Body of pancreas (tissue), 4 donors: ENCODE results near the gene ADAMTSL2. TPM values are rescaled to one million over a fixed set of nuclear protein-coding genes. Genes with fewer than 3 reads are reported as not detected.

Source experiments
- ATAC-seq: fragments of 150-250 bp; one replicate; pipeline ENCODE4 v1.9.1; 2016
- DNase-seq, 4 donors: peaks; one replicate each; pipeline ENCODE4 v3.0.0-alpha.2; 2019
- H3K27ac ChIP-seq, 4 donors: fragments of 200-600 bp; sonication (generic); 1 replicate in 3 of 4; 2 replicates in 1 of 4; pipeline versions ENCODE4 v1.5.1 to v1.6.1; 2016 to 2019; ENCODE audit warnings: mild to moderate bottlenecking in 1 of 4, mixed read lengths in 1 of 4, moderate library complexity in 1 of 4
- H3K27me3 ChIP-seq, 2 donors: fragments of 200-600 bp; sonication (generic); one replicate each; pipeline ENCODE4 v1.6.0; 2016; ENCODE audit warnings: mild to moderate bottlenecking in 1 of 2
- H3K36me3 ChIP-seq, 2 donors: fragments of 200-600 bp; sonication (generic); replicated peaks in 1 of 2; 2 replicates each; pipeline ENCODE4 v1.5.1; 2016; ENCODE audit warnings: low read depth in 2 of 2; ENCODE audit not compliant: insufficient read depth in 1 of 2
- H3K4me1 ChIP-seq: fragments of 200-600 bp; sonication (generic); one replicate; pipeline ENCODE4 v1.6.0; 2016
- H3K4me3 ChIP-seq, 2 donors: fragments of 200-600 bp; sonication (generic); 1 replicate in 1 of 2; 2 replicates in 1 of 2; pipeline ENCODE4 v1.5.1; 2016 to 2019
- H3K9me3 ChIP-seq, 3 donors: fragments of 200-600 bp; sonication (generic); 1 replicate in 2 of 3; 2 replicates in 1 of 3; pipeline ENCODE4 v1.5.1; 2016
- POLR2A ChIP-seq, 3 donors: fragments of 450-650 bp; IDR thresholded peaks; one replicate each; pipeline ENCODE4 v1.6.1; 2016; ENCODE audit warnings: antibody characterized with exemption in 3 of 3, mild to moderate bottlenecking in 2 of 3
- WGBS, 2 donors: methylation state at CpG; one replicate each; pipeline ENCODE4 v1.1.5; 2017; 5-methylcytosine and 5-hydroxymethylcytosine counted together
- intact Hi-C: fragments of 100-400 bp; cut with DNase I; formaldehyde crosslinking; loops from one replicate; pipeline ENCODE4 v1.15.1; 2023
- total RNA-seq, 2 donors: library from RNA; depleted of rRNA; stranded (reverse); fragments of >200 nt; gene quantifications; one replicate each; pipeline ENCODE4 v1.1.0, GENCODE V29; 2016
- TF ChIP-seq, protein P1 (sequence below), 7 experiments: fragments of 450-650 bp in 4 of 7; fragments of 200-600 bp in 3 of 7; sonication (generic) in 3 of 7; IDR thresholded peaks; one replicate each; pipeline ENCODE4 v1.5.1; 2016 to 2019; ENCODE audit warnings: antibody characterized with exemption in 7 of 7

Gene ADAMTSL2
- total RNA-seq, 2 donors from 2014 or later, result 4.2 to 21.8 TPM

DNA sequence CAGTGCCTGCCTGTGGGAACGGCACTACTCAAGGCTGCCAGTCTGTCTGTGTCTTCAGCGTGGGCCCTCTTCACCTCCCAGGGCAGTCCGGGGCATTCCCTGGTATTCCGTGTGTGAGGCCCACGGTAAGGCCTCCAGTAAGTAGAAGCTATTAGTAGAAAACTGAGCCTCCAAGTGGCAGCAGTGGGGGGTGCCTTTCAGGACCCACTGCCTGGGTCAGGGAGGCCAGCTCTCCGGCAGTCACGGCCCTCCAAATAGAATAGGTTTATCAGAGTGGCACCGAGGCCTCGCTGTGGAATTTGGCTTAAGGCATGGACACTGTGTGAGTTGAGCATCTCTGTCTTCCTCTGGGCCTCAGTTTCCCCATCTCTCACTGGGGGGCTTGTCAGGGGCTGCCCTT, 23.1 kb downstream of the ADAMTSL2 start:
- DNase-seq (no peak), ATAC-seq (no peak)
- Histone ChIP-seq H3K27me3 (no peaks in the 10 kb centered on the region), H3K36me3 (no peaks in the 10 kb centered on the region), H3K27ac (peak overlapping the region in 1 of 4 donors; percentile 57), H3K9me3 (no peaks in the 10 kb centered on the region), H3K4me3 (no peak overlapping the region), H3K4me1 (peaks cover 9% of the 10 kb centered on the region)
- 83 to 98% methylated on average over 1 to 9 of the region's 9 CpGs for WGBS, 2 donors
- intact Hi-C loops, result no loop called here
- TF ChIP-seq POLR2A (IDR thresholded peaks at IDR 0.05), result no peak
- TF ChIP-seq, protein P1, sequence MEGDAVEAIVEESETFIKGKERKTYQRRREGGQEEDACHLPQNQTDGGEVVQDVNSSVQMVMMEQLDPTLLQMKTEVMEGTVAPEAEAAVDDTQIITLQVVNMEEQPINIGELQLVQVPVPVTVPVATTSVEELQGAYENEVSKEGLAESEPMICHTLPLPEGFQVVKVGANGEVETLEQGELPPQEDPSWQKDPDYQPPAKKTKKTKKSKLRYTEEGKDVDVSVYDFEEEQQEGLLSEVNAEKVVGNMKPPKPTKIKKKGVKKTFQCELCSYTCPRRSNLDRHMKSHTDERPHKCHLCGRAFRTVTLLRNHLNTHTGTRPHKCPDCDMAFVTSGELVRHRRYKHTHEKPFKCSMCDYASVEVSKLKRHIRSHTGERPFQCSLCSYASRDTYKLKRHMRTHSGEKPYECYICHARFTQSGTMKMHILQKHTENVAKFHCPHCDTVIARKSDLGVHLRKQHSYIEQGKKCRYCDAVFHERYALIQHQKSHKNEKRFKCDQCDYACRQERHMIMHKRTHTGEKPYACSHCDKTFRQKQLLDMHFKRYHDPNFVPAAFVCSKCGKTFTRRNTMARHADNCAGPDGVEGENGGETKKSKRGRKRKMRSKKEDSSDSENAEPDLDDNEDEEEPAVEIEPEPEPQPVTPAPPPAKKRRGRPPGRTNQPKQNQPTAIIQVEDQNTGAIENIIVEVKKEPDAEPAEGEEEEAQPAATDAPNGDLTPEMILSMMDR (IDR thresholded peaks at IDR 0.05), result no peak

DNA sequence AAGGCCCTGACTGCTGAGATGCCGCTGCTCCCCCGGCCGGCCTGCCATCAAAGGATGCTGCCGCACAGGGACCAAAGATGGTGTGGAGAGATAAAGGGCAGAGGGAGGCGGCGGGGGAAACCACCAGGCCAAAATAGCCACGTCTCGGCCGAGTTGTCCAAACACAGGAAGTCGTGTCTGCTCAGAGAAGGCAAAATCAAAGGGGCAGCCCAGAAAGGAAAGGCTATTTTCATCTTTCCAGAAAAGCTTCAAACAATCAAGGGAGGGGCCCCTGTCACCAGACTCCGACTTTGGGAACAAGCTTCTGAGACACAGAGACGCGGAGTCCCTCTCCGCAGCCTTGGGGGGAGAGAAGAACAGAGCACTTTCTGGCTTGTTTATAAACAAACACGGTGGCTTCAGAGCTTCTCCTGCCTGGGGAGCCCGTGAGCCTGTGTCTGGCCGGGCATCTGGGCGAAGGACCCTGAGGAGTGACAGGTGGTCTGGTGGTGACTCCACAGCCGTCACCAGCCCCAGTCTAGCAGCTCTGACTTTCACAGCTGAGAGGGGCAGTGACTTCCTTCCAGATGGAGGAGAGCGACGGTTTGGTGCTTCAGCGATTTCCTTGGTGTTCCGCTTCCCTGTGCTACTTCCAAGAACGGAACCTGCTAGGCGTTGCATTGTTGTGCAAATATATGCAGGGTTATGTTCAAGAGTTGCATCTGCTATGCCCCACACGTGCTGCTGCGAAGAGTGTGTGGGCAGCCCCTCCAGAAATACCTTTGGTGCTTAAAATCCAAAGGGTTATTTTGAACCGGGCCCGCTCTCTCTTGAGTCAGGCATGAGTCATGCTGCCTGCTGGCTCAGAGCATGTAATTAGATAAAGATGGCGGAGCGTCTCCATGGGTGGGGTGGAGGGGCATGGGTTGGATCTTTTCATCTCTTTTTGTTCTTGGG, 24.0 kb downstream of the ADAMTSL2 start:
- 56 to 78% methylated on average over 30 to 31 of the region's 31 CpGs for WGBS, 2 donors
- TF ChIP-seq, protein P1 (IDR thresholded peaks at IDR 0.05), result no peak
- no peak for TF ChIP-seq POLR2A (IDR thresholded peaks at IDR 0.05)
- H3K27ac ChIP-seq, result peak overlapping the region in 2 of 4 donors; percentile 21 to 57
- H3K9me3 ChIP-seq, result no peaks in the 10 kb centered on the region
- no peak overlapping the region for H3K4me3 ChIP-seq
- DNase-seq (no peak), ATAC-seq (peak; percentile 4)
- no peaks in the 10 kb centered on the region for H3K27me3 ChIP-seq
- intact Hi-C loops, result no loop called here
- H3K4me1 ChIP-seq, result peaks cover 14% of the 10 kb centered on the region
- no peaks in the 10 kb centered on the region for H3K36me3 ChIP-seq

DNA sequence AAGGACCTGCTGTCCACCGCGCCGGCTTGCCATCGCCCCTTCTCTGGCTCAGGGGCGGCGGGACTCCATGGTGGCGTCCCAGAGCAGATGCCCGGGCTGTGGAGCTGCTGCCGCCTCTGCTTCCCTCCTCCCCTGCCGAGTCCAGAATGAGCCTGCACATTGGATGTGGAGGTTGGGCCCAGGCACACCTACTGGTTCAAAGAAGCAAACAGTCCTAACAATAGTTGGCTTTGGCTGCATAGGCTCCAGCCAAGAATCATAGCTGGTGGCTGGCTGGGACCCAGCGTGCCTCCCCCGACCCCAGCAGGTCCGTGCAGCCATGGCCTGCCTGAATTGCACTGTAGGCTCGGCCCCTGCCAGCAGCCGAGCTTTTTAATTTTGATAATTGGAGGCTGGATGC, 25.8 kb downstream of the ADAMTSL2 start:
- peak; percentile 30 to 68 (median 57) for DNase-seq
- no peaks in the 10 kb centered on the region for H3K9me3 ChIP-seq
- peak overlapping the region in 1 of 4 donors; percentile 7 for H3K27ac ChIP-seq
- intact Hi-C loops, result no loop called here
- H3K4me3 ChIP-seq, result no peak overlapping the region
- TF ChIP-seq, protein P1 (IDR thresholded peaks at IDR 0.05), result peak in 2 of 7 experiments; percentile 8 to 18
- TF ChIP-seq POLR2A (IDR thresholded peaks at IDR 0.05), result peak in 1 of 3 donors; percentile 14
- no peaks in the 10 kb centered on the region for H3K36me3 ChIP-seq
- WGBS, 2 donors, result 0 to 45% methylated on average over 1 to 15 of the region's 15 CpGs
- peaks cover 15% of the 10 kb centered on the region for H3K4me1 ChIP-seq
- peak; percentile 77 for ATAC-seq
- no peaks in the 10 kb centered on the region for H3K27me3 ChIP-seq

DNA sequence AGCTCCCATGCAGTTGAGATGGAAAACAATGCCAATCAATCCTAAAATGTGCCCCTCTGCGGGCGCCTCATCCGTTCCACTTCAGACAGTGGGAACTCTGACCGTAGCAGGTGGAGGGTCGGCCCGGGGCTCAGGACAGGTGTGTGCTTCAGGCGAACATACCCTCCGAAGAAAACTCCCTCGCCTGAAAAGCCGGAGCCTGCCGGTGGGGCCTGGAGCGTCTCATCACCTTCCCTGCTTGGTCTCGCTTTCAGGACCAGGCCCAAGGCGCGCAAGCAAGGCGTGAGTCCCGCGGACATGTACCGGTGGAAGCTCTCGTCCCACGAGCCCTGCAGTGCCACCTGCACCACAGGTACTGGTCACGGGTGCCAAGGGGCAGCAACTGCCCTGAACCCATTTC, 26.4 kb downstream of the ADAMTSL2 start:
- intact Hi-C loops, result no loop called here
- no peak overlapping the region for H3K27ac ChIP-seq
- H3K9me3 ChIP-seq, result no peaks in the 10 kb centered on the region
- no peaks in the 10 kb centered on the region for H3K27me3 ChIP-seq
- 47 to 92% methylated on average over 3 to 22 of the region's 22 CpGs for WGBS, 2 donors
- no peak for ATAC-seq
- H3K4me1 ChIP-seq, result peaks cover 15% of the 10 kb centered on the region
- H3K36me3 ChIP-seq, result no peaks in the 10 kb centered on the region
- no peak for TF ChIP-seq POLR2A (IDR thresholded peaks at IDR 0.05)
- TF ChIP-seq, protein P1 (IDR thresholded peaks at IDR 0.05), result no peak
- no peak for DNase-seq
- H3K4me3 ChIP-seq, result no peak overlapping the region
